HG03460 (cell line): ENCODE results near the gene GLB1L2.
"Not testable (repeated sequence)": the region's sequence is repeated elsewhere in the genome, so short reads cannot be mapped to it uniquely, and the experiment has no call there.

ENCODE experiments used
- ATAC-seq: cut with Tn5 transposase; IDR thresholded peaks from one replicate; pipeline ENCODE4 v1.9.1; 2021; ENCODE audit not compliant: unreplicated experiment

The GLB1L2 gene

DNA sequence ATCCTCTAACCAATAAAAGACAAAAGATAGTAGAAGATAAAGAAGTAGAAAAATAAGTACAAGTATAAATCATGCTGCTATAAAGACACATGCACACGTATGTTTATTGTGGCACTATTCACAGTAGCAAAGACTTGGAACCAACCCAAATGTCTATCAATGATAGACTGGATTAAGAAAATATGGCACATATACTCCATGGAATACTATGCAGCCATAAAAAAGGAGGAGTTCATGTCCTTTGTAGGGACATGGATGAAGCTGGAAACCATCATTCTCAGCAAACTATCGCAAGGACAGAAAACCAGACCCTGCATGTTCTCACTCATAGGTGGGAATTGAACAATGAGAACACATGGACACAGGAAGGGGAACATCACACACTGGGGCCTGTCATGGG lies 10.4 kb upstream of the GLB1L2 start:
- not testable (repeated sequence) for ATAC-seq

DNA sequence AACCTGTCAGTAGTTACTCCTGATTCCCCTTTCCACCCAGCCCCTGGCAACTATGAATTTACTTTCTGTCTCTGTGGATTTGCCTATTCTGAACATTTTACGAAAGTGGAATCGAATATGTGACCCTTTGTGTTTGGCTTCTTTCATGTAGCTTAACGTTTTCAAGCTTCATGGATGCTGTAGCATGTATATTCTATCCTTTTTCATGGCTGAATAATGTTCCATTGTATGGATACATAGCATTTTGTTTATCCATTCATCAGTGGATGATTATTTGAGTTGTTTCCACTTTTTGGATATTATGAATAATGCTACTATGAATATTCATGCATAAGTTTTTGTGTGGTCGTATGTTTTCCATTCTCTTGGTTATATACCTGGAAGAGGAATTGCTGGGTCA lies 9.2 kb upstream of the GLB1L2 start:
- ATAC-seq = no peak

GRCh38 chr11:134328433-134328832 lies 3.4 kb upstream of the GLB1L2 start:
- ATAC-seq = no peak

DNA sequence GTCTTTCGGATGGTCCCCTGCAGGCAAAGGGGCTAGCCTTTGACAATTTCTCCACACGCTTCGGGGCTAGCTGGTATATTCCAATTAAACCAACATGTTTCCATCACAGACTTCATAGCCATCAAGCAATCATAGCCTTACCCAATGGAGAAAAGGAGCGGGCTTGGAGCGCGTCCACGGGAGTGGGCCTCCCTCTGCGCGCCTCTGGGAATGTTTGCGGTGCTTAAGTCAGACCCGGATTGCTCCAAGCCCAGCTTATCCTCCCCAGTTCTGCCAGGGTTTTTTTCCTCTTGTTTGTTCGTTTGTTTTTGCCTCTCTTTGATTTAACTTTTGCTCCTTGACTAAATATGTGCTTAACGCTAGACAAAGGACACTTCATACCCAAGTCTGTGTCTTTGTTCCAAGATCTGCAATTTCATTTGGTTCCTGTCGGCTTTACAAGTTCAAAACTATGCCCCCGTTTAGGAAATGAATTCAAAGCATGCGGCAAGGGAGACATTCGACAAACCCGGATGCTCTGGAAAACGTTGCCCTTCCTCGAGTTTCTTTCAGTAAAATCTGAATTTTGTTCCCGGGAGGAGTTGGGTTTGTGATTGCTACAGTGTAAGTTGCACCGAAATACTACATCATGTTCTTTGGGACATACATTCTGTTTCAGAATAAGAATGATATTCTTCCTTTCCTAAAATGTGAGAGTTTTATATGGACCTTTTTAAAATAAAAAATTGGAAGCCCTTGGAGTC lies 1.0 kb upstream of the GLB1L2 start:
- ATAC-seq = no peak

DNA sequence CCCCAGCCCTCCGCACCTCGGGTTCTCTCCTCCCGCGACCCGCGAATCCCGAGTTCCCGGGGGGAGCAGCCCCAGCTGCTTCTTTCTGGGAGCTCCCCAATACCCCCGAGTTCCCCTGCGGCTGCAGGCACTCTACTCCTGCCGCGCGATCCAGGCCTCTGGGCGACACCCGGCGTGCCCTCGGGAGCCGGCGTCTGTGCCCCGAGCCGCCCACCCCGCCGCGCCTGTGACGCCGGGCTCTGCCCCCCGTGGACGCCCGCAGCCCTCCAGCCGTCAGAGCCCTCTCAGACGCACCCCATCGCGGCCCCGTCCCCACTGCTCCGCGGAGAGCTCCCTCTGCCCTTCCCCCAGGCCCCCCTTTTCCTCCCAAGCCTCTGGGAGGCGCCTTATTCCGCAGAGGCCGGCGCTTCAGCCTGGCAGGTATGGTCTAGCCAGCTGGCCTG lies 422 bp downstream of the GLB1L2 start:
- peak; percentile 23 for ATAC-seq

- no peak for ATAC-seq
These were observed 994 bp downstream of the GLB1L2 start for GRCh38 chr11:134332782-134333181.

GRCh38 chr11:134333312-134333711 lies 1.5 kb downstream of the GLB1L2 start:
- no peak for ATAC-seq

DNA sequence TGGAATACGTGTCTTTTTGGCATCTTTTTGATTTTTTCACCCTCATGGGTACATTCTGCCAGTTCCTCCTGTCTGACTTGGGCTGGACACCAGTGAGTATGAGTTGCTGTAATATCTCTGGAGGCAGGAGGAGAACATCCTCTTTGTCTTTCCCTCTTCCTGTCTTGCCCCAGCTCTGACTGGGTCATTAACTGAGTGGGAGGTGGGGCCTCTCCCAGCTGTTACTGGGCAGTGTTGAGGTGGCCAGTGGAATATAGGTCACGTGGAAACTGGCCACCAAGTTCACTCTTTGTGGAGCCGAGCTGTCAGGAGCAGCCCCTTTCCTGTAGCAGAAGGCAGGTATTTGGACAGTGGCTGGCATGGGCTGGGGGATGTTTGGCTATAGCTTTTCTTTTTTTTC lies 2.2 kb downstream of the GLB1L2 start:
- ATAC-seq = no peak

DNA sequence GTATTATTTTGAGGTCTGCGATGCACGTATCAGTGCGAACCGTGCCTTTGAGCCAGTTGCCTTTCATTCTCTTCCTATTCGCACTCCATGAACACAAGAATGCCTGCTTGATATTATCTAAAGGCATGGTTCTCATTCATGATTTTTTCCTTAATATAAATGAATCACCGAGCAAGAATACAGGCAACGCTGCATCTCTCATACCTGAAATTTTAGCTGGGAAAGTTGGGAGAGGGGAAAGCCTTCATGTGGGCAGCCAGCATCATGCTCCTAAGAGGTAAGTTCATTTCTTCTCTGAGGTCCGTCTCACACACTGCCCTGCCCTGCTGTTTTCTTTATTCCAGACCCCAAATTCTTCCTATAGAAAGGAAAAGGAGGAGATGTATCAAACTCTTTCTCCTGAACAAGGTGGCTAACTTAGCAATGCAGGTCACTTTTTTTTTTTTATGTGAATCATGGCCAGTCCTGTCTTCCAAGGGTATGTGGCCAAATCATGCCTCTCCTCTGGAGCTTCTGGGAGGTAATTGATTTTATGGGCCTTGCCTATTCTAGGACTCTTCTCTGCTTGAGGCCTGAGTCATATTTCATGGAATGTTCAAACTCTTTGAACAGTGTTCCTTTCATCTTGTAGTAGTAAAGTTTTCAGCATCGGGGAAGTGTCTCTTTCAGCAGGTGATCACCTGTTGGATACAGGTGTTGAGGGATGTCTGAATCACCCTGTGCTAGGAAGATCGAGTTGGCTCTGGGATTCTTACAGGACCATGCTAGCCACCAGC lies 3.2 kb downstream of the GLB1L2 start:
- no peak for ATAC-seq

GRCh38 chr11:134337051-134337450 lies 5.3 kb downstream of the GLB1L2 start:
- no peak for ATAC-seq

- no peak for ATAC-seq
These were observed 6.3 kb downstream of the GLB1L2 start for GRCh38 chr11:134338068-134338467.

DNA sequence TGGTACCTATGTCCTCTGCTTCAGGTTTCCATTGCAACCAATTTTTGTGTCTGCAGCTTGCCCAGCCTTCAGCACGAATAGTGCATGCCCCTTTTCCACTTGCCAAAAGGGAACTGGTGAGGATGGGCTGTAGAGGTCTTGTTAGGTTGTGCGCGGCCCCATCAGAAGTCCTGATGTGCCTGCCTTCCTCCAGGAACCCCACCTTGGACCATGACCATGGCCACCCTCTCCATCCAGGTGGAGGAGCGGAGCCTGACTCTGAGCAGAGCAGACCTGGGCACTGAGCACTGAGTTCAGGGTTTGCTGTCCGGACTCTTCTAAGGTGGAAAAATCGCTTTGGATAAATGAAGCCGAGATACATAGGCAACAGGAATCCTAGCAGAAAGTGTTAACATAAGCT lies 6.9 kb downstream of the GLB1L2 start:
- no peak for ATAC-seq

- no peak for ATAC-seq
These were observed 8.0 kb downstream of the GLB1L2 start for GRCh38 chr11:134339756-134340155.

- ATAC-seq = no peak
These were observed 8.7 kb downstream of the GLB1L2 start for GRCh38 chr11:134340354-134340964.

DNA sequence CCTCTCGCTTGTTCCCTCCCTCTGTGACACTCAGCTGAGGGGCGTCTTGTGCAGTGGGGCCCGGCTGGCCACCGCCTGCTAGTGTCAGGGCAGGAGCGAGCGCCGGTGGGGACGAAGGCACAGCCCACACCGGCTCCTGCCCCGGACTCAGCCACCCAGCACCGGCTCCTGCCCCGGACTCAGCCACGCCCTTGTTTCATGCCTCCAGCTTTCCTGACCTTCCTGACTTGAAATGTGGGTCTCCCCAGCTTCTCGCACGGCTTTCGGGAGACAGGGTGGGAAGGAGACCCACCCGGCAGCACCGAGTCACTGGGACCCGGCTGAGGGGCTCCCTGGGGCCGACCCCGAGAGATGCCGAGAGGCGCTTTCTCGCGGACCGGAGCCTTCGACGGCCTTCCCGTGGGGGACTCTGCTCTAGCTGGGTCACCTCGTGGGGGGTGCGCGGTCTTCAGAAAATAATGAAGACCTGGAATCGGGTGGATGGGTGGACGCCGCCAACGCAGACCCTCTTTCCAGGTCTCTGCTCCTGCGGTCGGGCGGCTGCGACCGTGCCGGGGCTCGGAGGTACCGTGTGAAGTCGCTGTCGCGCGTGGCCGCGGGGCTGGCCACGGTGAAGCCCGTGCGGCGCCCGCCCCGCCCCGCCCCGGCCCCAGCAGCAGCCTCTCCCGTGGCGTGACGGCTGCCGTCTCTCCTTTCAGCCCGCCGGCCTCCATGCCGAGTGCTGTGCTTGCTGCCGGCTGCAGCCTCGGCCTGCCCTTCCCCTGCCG lies 10.2 kb downstream of the GLB1L2 start:
- no peak for ATAC-seq

DNA sequence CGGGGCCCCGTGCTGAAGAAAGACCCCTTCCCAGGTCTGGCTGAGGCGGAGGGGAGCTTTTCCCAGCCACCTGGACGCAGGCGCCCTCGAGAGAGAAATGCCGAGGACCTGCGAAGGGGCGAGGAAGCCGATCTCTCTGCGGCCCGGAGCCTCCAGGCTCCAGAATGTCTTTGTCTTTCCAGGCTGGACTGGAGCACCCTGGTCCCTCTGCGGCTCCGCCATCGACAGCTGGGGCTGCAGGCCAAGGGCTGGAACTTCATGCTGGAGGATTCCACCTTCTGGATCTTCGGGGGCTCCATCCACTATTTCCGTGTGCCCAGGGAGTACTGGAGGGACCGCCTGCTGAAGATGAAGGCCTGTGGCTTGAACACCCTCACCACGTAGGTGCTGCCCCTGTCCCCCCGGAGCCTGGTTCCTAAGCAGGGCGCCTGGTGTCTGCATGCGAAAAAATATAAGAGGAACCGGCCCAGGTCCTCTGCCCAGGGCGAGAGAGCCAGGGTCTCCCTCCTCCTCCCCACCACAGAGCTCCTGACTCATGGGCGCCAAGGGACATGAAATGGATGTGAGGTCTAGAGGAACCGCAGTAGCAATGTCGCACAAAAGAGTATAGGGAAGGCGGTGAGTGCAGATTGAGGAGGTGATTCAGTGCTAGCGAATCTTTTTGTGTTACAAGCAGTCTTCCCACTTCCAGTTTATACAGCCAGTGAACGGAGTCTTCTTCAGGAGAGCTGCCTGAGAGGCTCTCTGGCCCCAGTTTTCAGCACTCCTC lies 11.0 kb downstream of the GLB1L2 start:
- no peak for ATAC-seq

DNA sequence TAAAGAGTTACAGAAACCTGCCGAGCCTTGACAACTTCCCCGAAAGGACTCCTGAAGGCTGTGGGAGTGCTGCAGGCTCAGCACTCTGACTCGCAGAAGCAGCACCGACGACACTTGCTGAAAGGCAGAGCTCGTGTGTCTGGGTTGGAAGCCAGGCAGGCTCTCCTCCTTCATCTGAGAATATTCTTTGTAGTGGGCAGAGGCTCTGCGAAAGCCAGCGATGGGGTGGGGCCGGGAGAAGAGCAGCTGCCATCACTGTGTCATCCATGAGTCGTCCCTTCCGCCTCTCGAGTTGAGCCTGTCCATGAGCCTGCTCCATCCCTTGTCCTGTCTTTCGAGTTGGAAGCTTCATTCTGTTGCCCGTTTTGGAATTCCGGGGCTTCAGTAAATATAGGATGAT lies 11.9 kb downstream of the GLB1L2 start:
- ATAC-seq = no peak

GRCh38 chr11:134344497-134345236 lies 12.9 kb downstream of the GLB1L2 start:
- ATAC-seq = not testable (repeated sequence)

DNA sequence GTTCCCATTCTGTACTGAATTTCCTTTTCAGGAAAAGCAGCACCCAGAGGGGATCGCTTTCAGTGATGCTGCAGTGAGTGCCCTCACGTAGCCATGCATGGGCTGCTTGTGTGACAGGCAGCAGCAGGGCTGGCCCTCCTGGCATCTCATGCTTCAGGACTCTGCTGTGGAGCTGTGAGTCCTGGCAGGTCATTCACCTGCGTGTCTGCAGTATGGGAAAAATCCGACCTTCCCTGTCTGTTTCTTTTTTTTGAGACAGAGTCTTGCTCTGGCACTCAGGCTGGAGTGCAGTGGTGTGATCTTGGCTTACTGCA lies 13.4 kb downstream of the GLB1L2 start:
- ATAC-seq = no peak
